ENCODE results near the gene LDHD. TPM values are rescaled to one million over a fixed set of nuclear protein-coding genes. Genes with fewer than 3 reads are reported as not detected.
"Not testable (repeated sequence)": the region's sequence is repeated elsewhere in the genome, so short reads cannot be mapped to it uniquely, and the experiment has no call there.

Gene LDHD
- 0.31 TPM for total RNA-seq

DNA sequence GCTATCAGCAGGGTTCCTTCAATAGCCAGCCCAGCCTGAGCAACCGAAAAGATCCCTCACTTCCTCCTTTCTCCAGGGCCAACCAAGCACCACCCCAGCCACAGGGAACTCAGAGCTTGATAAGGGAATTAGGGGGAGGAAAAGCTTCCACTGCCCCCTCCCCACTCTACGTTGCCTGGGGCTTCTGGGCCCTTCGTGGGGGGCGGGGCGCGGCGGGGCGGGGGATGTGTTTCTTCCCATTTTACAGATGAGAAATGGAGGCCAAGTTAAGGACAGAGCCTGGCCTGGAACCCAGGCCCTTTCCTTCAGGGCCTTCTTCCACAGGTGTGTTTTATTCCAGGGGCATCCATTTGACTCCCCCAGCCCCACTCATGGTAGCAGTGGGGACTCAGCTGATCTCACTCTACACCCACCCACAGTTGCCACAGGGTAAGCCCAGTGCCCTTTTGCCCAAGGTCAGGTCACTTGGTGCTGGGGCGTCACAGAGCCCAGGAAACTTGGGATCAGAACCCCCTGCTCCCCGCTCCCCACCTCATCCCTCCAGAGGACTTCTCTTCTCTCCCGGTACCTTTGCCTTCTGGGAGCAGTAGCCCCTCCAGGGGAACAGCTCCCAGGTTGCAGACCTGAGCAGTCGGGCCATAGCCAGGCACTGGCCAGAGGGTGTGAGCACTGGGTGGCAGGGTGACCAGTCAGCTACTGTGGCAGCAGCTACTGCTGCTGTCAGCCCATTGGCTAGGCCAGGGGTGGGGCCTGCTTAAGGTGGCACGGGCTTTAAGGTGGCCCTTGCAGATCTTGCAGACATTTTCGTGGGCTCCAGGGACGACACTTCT is at the start of gene LDHD:
Gene LDHD, minus strand, starts transcription at position 700 of the 830 bp plus-strand sequence. Its CDS starts 60 bp downstream, at position 640.
- DNase-seq, result peak; percentile 82

DNA sequence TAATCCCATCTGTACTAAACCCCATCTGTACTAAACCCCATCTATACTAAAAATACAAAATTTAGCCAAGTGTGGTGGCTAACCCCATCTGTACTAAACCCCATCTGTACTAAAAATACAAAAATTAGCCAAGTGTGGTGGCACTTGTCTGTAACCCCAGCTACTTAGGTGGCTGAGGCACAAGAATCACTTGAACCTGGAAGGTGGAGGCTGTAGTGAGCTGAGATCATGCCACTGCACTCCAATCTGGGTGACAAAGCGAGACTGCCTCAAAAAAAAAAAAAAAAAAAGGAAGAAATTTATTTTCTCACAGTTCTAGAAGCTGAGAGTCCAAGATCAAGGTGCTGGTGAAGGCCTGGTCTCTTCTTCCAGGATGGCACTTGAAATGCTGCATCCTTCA is 43.8 kb upstream of the LDHD start:
- no peak for DNase-seq

DNA sequence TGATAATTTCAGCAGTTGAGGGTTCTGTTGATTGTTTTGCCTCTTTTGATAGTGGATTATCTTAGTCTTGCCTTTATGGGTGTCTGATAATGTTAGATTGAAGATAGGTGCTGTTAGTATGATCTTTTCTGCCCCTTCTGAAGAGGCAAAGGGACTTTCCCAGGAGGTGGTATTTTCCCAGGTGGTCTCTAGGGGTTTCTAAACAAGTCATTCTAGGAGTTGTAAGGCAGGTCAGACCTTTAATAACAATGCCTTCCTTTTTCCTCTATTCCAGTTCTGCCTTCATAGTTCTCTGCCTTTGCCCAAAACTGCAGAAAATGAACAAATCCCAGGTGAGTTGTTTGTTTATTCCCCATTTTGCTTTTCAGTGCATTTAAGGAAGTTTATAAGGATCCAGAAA is 36.1 kb upstream of the LDHD start:
- no peak for DNase-seq

DNA sequence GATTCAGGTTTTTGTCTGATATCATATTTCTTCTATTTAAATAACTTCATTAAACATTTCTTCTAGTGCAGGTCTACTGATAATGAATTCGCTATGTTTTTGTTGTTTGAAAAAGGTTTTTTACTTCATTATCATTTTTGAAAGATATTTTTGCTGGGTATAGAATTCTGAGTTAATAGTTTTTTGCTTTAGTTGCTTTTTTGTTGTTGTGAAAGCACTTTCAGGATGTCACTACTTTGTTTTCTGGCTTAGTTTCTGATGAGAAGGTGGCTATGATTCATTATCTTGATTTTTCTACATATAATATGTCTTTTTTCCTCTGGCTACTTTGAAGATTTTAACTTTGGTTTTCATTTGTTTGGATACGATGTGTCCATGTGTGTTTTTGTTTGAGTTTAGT is 35.2 kb upstream of the LDHD start:
- DNase-seq, result no peak

DNA sequence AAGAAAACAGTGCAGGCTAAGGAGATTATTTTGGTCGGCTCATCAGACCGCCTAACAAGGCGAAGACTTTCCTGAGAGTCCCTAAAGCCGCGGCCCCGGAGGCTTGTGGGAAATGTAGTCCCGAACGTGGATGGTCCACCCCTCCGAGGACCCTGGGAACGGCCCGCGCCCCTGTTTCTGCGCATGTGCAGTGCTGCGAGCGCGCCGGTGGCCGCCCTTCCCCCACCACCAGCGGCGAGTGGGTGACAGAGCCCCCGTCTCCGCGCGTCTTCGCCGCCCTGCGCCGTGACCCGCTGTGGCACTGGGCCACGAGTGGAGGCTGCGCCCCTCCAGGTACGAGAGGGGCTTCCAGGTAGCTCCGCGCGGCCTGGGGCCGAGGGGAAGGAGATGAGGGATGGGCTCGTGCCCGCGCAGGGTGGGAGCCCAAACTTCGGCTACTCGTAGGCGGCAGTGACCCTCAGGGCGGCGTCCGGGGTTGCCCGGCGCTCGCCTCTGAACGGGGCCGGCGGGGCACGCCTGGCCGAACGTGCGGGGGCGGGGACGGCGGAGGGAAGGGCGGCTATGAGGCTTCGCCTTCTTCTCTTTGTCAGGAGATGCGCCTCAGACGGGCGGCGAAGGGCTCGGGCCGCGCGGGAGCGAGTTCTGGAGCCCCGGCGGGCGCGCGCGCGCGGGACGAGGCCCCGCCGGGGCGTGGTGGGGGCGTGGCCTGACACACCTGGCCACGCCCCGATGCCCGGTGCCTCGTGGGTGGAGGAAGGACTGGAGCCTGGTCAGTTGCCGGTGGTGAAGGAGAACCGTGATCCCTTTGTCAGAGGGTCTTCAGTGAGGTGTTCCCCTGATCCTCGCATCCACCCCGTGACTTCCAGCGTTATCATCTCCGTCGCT is 32.0 kb upstream of the LDHD start, which contains the start of gene ZFP1:
Gene ZFP1, plus strand, starts transcription at position 214 of the 885 bp plus-strand sequence. CDS start 4,428 bp downstream, outside the sequence.
- peak; percentile 81 for DNase-seq

DNA sequence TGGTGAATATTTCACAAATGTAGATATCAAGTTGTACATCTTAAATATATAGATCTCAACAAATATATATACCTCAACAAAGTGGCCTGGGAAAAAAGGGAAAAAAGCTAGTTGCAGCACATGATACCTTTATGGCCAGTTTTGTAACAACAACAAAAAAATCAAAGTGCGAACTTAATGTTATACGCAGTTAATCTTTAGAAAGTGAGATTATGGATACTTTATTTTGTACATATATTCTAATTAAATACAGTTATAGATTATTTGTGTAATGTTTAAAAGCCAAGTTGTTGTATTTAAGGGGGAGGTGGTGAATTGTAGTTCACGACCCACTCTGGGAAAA is 31.4 kb upstream of the LDHD start:
- DNase-seq, result no peak

DNA sequence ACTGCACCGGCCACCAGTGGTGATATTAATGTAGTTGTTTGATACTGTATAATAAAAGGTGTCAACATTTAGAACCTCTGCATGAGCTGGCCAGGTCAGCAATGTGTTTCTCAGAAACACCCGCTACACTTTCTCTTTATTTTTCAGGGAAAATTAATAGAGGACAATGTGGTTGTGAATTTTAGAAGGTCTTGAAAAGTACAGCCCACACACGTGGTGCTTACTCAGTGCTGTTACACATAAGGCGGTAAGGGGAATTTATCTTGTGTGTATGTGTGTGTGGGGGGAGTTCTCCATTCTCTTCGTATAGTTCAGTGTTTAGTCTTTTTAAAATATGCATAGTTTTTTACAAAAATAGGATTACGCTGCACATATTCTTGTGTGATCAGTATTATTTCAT is 27.4 kb upstream of the LDHD start:
- DNase-seq, result no peak

DNA sequence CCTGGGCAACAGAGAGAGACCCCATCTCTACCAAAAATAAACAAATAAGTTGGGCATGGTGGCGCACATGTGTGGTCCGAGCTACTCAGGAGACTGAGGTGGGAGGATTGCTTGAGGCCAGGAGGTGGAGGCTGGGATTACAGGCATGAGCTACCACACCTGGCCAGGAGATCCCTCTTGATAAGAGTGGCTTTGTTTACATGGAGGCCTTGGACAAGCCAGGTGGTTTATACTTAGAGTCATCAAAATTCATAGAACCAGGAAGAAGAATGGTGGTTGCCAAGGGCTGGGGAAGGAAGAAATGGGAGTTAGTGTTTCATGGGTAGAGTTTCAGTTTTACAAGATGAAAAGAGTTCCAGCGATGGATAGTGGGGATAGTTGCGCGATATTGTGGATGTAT is 22.9 kb upstream of the LDHD start:
- no peak for DNase-seq

DNA sequence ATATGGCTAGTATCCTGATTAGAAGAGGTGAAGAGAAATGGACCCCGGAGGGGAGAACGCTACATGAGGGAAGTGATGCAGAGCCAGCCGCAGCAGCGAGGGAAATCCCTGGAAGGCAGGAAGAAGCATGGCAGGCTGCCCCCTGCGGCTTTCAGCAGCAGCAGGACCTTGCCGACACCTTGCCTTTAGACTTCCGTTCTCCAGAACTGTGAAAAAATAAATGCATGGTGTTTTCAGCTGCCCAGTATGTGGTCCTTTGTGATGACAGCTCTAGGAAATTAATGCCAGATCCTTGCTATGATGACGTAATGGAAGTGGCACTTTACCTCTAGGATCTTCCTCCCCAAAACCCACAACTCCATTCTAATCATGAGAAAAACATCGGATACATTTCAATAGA is 22.1 kb upstream of the LDHD start:
- no peak for DNase-seq

DNA sequence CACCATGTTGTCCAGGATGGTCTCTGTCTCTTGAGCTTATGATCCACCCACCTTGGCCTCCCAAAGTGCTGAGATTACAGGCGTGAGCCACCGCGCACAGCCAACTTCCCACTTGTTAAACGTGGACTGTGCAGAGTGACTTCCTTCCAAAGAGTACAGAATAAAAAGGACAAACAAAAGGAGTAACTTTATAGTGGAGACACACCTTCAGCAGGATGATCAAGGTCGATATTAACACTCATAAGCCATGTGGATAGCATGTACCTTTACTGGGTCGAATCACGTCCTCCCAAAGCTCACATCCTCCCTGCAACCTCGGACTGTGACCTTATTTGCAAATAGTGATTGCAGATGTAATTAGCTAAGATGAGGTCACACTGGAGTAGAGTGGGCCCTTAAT is 21.7 kb upstream of the LDHD start:
- DNase-seq, result no peak

DNA sequence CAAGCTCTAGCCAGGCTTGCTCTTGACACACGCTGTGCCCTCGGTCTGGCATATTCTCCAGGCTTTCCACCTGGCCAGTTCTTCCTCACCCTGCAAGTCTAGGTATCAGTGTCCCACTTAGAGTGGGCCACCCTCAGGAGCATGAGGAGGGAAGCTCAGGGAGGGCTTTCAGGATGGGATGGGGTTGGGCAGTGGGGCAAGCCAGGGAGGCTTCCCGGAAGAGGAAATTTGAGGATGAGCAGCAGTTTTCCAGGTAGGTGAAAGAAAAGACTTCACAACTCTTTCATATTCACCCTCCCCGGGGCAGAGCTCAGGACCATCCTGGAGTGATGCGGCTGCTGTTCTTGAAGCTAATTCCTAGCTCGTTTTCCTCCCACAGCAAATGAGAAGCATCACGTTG is 14.5 kb upstream of the LDHD start:
- DNase-seq, result no peak

DNA sequence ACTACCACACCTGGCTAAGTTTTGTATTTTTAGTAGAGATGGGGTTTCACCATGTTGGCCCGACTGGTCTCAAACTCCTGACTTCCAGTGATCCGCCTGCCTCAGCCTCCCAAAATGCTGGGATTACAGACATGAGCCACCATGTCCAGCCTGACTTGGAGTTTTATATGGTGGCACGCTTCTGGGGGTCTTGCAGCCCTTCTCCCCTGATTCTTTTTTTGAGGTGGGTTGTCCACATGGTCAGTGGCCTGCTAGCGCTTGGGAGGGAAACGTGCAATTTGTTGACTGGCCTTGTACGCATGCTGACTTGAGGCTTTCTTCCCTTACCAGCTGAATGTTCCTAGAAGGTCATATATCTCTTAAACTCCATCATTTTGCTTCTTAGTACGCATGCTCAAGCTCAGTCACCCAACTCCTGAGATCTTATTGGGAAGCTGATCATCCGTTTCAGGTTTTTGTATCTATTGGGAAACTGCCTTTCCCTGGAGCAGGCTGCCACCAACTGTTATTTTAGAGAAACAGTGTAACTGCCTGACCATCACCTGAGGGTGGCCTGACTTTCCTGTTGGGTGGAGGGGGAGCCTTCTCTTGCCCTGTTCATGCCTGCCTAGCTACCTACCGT is 13.7 kb upstream of the LDHD start:
- DNase-seq, result no peak

DNA sequence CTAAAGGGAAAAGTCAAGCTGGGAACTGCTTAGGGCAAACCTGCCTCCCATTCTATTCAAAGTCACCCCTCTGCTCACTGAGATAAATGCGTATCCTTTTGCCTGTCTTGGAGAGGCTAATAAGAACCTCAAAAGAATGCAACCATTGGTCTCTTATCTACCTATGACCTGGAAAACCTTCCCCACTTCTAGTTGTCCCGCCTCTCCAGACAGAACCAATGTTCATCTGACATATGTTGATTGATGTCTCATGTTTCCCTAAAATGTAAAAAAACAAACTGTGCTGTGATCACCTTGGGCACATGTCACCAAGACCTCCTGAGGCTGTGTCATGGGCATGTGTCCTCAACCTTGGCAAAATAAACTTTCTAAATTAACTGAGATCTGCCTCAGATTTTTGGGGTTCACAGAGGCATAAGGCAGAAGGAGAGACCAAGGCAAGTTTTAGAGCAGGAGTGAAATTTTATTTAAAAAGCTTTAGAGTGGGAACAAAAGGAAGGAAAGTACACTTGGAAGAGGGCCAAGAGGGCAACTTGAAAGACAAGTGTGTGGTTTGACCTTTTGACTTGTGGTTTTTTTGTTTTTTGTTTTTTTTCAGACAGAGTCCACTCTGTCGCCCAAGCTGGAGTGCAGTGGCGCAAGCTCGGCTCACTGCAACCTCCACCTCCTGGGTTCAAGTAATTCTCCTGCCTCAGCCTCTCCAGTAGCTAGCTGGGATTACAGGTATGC is 13.0 kb upstream of the LDHD start:
- DNase-seq, result not testable (repeated sequence)

DNA sequence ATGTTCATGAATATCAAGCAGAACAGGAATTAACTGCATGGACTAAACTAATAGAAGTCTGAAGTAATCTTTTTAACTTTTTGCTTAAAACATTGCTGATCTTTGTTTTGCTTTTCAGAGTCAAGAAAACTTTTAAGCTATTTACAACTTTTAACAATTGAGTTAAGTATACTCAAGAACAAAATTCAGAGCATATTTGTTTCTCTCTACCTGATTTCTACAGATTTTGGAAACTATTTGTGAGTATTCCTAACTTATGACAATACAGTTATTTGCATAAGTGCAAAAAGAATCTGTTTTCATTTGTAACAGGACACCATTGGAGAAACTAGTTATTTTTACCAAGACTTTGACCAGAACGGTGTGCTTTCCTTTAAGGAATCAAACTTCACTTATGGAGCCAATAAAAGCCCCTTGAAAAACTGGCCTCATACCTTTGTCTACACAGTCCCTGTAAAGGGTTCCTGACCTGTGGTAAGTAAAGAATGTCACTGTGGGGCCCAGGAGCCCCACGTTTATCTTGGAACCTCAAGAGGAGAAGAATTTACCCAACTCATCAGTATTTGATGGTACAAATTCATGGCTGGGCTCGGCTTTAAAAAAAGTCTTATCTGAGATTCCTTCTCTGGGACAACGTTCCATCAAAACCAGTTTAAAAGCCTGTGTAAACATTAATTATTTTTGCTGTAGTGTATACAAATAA is 11.3 kb upstream of the LDHD start:
- DNase-seq, result no peak

DNA sequence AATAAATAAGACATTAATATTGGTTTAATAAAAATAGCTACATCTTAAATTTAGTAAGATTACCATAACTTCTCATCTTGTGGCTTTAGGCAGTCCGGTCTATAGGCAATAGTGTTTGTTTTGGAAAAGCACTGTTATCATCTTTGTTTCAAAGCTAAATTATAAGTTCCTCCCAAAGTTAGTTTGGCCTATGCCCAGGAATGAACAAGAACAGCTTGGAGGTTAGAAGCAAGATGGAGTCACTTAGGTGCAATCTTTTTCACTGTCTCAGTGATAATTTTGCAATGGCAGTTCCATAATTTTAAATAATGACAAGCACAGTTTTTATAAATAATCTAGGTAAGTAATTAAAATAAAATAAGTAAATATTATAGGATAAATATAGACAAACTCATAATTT is 6.0 kb upstream of the LDHD start:
- no peak for DNase-seq

DNA sequence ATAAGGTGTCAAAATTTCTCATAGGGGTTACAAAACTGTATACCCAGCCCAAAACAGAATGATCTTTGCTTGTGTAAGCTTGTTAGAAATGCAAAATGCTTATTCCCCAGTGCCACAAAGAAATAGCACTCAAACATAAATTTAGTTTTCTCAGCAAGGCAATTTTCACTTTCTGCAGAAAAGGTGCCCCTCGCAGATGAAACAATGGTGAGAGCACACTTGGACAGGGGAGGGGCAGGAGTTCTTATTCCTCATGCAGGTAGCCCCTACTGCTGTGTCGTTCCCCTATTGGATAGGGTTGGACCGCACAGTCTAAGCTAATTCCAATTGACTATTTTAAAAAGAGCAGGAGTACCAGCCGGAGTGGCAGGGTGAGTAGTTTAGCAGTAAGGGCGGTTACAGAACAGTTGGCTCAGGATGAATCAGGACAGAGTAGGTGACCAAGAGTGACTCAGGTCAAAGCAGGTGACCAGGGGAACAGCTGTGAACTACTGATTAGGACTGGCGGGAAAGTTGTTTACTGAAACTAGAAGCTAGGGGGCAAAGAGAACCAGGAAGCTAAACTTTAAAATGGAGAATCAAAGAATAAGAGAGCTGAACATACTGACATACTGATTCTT is 5.5 kb upstream of the LDHD start:
- DNase-seq, result no peak

DNA sequence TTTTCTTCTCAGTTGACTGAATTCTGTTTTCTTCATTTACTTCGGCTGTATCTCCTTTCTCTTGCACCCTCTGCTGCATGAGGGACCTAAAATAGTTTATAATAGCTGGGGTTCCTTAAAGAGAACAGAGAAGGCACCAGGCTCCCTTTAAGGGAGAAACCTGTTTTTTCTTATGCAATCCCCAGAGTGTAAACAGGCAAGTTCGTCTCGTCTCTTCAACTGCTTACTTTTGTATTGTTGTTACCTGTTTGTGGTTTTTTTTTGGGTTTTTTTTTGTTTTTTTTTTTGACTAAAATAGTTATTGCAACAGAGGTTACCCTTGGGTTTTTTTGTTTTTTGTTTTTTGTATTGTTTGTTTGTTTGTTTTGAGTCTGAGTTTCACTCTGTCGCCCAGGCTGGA is 3.7 kb upstream of the LDHD start:
- DNase-seq, result no peak

DNA sequence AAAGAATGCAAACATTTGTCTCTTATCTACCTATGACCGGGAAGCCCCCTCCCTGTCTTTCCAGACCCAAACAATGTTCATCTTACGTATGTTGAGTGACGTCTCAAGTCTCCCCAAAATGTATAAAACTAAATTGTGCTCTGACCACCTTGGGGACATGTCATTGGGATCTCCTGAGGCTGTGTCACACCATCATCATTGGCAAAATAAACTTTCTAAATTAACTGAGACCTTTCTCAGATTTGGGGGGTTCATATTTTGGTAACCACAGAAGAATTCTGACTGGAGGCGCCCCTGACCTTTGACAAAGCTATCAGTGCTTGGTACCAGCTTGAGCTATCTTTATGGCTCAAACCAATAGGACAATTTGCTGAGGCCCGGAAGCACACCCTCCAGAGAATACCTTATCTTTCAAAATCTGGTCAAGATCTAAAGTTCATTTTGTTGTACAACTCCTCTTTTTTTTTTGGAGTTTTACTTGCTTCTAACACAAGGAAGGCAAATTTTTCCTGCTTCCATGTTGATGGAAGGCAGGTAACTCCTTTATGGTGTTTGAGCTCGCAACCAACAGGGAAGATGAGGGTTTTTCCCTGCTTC is 2.5 kb upstream of the LDHD start:
- DNase-seq, result no peak

DNA sequence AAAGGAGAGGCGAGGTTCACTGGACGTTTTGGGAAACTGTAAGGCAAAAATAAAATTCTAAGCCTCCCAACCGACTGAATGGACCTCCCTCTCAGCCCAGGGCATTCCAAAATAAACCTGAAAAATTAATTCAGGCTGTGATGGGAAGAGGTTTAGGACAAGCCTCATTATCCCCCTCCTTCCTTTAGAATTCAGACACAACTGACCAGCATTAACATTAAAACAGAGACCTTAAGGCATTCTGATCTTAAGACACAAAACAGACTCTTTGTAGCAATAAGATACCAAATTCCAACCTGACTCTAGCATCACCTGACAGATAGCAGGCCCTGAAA is 298 bp upstream of the LDHD start:
- DNase-seq, result no peak

DNA sequence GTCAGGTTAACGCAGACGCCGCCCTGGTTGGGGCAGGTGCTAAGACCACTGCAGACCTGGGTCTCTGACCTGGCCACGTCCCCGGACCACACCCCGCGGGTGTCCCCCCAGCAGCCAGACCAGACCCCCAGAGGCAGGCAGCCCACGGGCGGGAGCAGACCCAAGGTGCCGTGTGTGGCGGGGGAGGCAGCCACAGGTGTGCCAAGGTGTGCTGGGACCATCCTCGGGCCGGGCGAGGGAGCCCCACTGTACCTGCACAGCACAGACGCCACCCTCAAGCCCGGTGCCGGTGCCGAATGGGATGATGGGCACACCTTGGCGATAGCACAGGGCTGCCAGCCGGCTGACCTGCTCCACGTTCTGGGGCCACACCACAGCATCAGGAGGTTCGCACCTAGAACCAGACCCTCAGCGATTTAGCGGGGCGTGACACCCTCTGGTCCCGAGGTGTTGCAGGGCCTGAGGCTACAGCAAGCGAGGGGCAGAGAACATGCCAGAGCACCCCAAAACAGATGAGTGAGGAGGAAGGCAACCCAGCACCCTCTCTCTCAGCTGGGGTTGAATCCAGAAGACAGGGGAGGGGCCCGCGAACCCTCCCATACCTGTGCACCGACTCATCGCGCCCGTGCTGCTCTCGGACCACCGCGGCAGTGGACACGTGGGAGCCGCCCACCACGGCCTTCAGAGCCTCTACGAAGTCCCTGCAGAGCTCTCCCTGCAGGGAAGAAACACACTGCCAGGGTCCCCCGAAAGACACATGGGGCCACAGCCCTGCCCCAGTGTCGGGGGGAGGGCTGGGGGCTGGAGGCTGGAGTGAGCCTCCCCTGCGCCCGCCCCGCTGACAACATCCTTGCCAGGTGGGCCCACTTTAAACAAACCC is 1.4 kb downstream of the LDHD start:
- DNase-seq, result no peak
